Erythroblast (primary cell): ENCODE measurements around the gene CARM1.

Source experiments
- GATA1 ChIP-seq: IDR thresholded peaks from 2 replicates; pipeline ENCODE4 v1.6.1; 2011; ENCODE audit warnings: low read depth, mild to moderate bottlenecking, control low read depth, low read length, moderate library complexity
- POLR2A ChIP-seq: IDR thresholded peaks from 2 replicates; pipeline ENCODE4 v1.6.1; 2011; ENCODE audit warnings: mild to moderate bottlenecking, low read length

- TF ChIP-seq POLR2A (no peak), GATA1 (no peak)
These were observed 39.1 kb upstream of the CARM1 start for GRCh38 chr19:10831987-10832938.
